ENCODE measurements around the gene ZNF598. TPM values are rescaled to one million over a fixed set of nuclear protein-coding genes. Genes with fewer than 3 reads are reported as not detected.
"Not testable (repeated sequence)": the region's sequence is repeated elsewhere in the genome, so short reads cannot be mapped to it uniquely, and the experiment has no call there.

ZNF598 gene
- total RNA-seq, 4 donors from 2014 or later: 37.0 to 83.1 (median 49.2) TPM

GRCh38 chr16:2034696-2035430 is 25.2 kb upstream of the ZNF598 start:
- no peaks in the 10 kb centered on the region for H3K27me3 ChIP-seq
- peaks cover 0 to 4% (median 0%) of the 10 kb centered on the region in 3 donors for H3K36me3 ChIP-seq
- 50 to 69% methylated on average over 8 to 14 of the region's 17 CpGs for WGBS, 2 donors
- H3K9me3 ChIP-seq: no peaks in the 10 kb centered on the region
- peaks cover 0 to 95% (median 75%) of the 10 kb centered on the region in 4 donors for H3K4me1 ChIP-seq
- no peak for DNase-seq (ENCODE audit: low spot score in 2 of 2)
- H3K4me3 ChIP-seq: peak overlapping the region in 2 of 4 donors; percentile 33 to 45
- TF ChIP-seq CTCF (IDR thresholded peaks at IDR 0.05) (no peak), EP300 (IDR thresholded peaks at IDR 0.05) (no peak), POLR2A (IDR thresholded peaks at IDR 0.05) (no peak)
- H3K27ac ChIP-seq: peak overlapping the region; percentile 69 to 99 (median 88)

- Histone ChIP-seq H3K4me3 (peak overlapping the region; percentile 8 to 47 (median 41)), H3K4me1 (peaks cover 0 to 95% (median 70%) of the 10 kb centered on the region in 4 donors), H3K27ac (peak overlapping the region; percentile 71 to 100 (median 94))
- H3K36me3 ChIP-seq; H3K9me3 ChIP-seq; DNase-seq (ENCODE audit: low spot score in 2 of 2); H3K27me3 ChIP-seq: not testable (repeated sequence)
- WGBS, 2 donors: 0 to 18% methylated on average over 1 to 17 of the region's 32 CpGs
These were observed 24.5 kb upstream of the ZNF598 start for GRCh38 chr16:2033909-2034695.

- H3K36me3 ChIP-seq: peaks cover 0 to 6% (median 0%) of the 10 kb centered on the region in 3 donors
- 5 to 23% methylated on average over 9 to 19 of the region's 37 CpGs for WGBS, 2 donors
- TF ChIP-seq POLR2A (IDR thresholded peaks at IDR 0.05) (peak; percentile 35 to 63), EP300 (IDR thresholded peaks at IDR 0.05) (peak; percentile 64 to 83), CTCF (IDR thresholded peaks at IDR 0.05) (no peak)
- H3K4me1 ChIP-seq: peaks cover 0 to 95% (median 69%) of the 10 kb centered on the region in 4 donors
- no peaks in the 10 kb centered on the region for H3K27me3 ChIP-seq
- no peaks in the 10 kb centered on the region for H3K9me3 ChIP-seq
- peak overlapping the region; percentile 71 to 100 (median 94) for H3K27ac ChIP-seq
- peak in 1 of 2 donors; percentile 38 for DNase-seq (ENCODE audit: low spot score in 2 of 2)
- peak overlapping the region; percentile 8 to 47 (median 41) for H3K4me3 ChIP-seq
These were observed 23.7 kb upstream of the ZNF598 start for GRCh38 chr16:2033057-2033908.

- DNase-seq (ENCODE audit: low spot score in 2 of 2): no peak
- TF ChIP-seq EP300 (IDR thresholded peaks at IDR 0.05): peak in 1 of 2 donors; percentile 50
- TF ChIP-seq POLR2A (IDR thresholded peaks at IDR 0.05): peak in 1 of 2 donors; percentile 20
- TF ChIP-seq CTCF (IDR thresholded peaks at IDR 0.05): no peak
- peak overlapping the region; percentile 8 to 47 (median 41) for H3K4me3 ChIP-seq
- 26 to 27% methylated on average over 8 to 14 of the region's 15 CpGs for WGBS, 2 donors
- peaks cover 0 to 6% (median 0%) of the 10 kb centered on the region in 3 donors for H3K36me3 ChIP-seq
- peaks cover 0 to 95% (median 67%) of the 10 kb centered on the region in 4 donors for H3K4me1 ChIP-seq
- no peaks in the 10 kb centered on the region for H3K9me3 ChIP-seq
- no peaks in the 10 kb centered on the region for H3K27me3 ChIP-seq
- H3K27ac ChIP-seq: peak overlapping the region; percentile 71 to 100 (median 94)
These were observed 22.9 kb upstream of the ZNF598 start for GRCh38 chr16:2032285-2033056.
